Ascending aorta (tissue), 2 donors: Measurements from ENCODE around the gene CAMSAP1. TPM values are rescaled to one million over a fixed set of nuclear protein-coding genes. Genes with fewer than 3 reads are reported as not detected.

Source experiments
- DNase-seq, 2 donors: peaks; one replicate each; pipeline ENCODE4 v3.0.0-alpha.2; 2019; ENCODE audit warnings: low spot score in 2 of 2
- H3K27ac ChIP-seq, 2 donors: fragments of 200-600 bp; sonication (generic); one replicate each; pipeline ENCODE4 v1.5.1; 2016 to 2017; ENCODE audit warnings: mild to moderate bottlenecking in 1 of 2
- H3K27me3 ChIP-seq: fragments of 200-600 bp; sonication (generic); one replicate; pipeline ENCODE4 v1.5.1; 2017
- H3K36me3 ChIP-seq, 2 donors: fragments of 200-600 bp; sonication (generic); one replicate each; pipeline ENCODE4 v1.5.1; 2016
- H3K4me1 ChIP-seq, 2 donors: fragments of 200-600 bp; sonication (generic); one replicate each; pipeline ENCODE4 v1.5.1; 2016 to 2017; ENCODE audit warnings: mild to moderate bottlenecking in 1 of 2
- H3K4me3 ChIP-seq, 2 donors: fragments of 200-600 bp; sonication (generic); one replicate each; pipeline ENCODE4 v1.5.1; 2016 to 2017; ENCODE audit warnings: mild to moderate bottlenecking in 1 of 2
- H3K9me3 ChIP-seq, 2 donors: fragments of 200-600 bp; sonication (generic); one replicate each; pipeline ENCODE4 v1.5.1; 2016
- intact Hi-C: fragments of 100-400 bp; cut with DNase I; formaldehyde crosslinking; loops from one replicate; pipeline ENCODE4 v1.15.1; 2023
- total RNA-seq: library from RNA; depleted of rRNA; stranded (reverse); fragments of >200 nt; gene quantifications from one replicate; pipeline ENCODE4 v1.1.0, GENCODE V29; 2016
- TF ChIP-seq, protein P1 (sequence below), 3 experiments: fragments of 200-600 bp in 2 of 3; fragments of 450-650 bp in 1 of 3; sonication (generic) in 2 of 3; IDR thresholded peaks; one replicate each; pipeline ENCODE4 v1.5.1; 2016 to 2019; ENCODE audit warnings: antibody characterized with exemption in 3 of 3, mild to moderate bottlenecking in 1 of 3, moderate library complexity in 1 of 3

Gene CAMSAP1
- total RNA-seq, 1 donor from 2014 or later, result 10.1 TPM

DNA sequence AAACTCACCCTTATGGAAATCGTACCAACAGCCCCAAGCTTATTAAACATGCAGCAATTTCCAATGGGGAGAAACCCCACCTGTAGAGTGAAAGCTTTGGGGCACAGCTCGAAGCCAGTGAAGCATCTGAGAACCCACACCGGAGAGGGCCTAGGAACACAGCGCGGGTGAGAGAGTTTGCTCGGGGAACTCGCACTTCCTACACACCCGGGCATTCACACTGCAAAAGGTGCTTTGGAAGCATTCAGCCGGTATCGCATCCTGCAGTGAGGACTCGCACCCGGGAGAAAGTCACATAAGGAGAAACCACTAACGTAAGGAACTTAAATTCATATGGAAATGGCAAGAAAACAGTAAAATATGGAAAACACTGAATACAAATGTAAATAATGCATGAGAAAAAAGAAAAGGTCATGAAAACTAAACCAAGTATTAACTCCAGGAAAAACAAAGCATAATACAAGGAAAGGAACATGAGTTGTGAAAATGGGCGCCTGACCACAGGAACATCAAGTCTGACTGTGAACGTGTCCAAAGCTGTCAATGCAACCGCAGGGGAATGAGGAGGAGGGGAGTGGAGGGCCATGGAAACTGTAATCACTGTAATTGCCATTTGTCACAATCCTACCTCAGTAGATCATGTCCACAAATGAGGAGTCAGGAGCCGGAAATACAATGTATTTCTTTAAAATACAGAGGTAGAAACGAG is 28.7 kb downstream of the CAMSAP1 start:
- intact Hi-C loops, result no loop called here

DNA sequence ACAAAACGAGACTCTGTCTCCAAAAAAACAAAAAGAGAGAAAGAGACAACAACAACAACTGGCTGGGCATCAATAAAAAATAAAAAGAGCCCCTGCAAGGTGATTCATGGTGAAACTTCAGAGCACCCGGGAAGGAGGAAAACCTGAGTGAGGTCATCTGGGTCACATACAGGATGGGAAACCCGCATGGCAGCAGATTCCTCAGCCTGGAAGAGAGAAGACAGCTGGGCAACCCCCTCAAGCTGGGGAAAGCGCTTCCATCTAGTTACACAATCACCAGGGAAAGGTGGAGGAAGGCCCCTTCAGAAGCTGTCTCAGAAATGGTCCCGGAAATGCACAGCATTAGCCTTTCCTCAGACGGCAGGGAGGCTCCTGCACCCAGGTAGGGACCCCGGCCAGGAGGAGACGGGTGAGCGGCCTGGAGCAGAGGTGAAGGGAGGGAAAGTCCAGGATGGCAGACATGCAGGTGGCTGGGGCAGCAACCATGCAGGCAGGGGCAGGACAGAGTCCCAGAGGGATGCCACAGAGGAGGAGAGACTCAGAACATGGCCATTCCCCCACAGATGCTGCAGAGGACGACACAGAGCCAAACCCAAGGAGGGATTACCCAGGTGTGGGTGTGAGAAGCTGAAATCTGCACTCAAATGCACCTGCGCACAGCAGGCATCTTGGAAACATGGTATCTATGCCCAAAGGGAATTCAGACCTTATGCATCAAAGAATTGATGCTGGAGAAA is 29.4 kb downstream of the CAMSAP1 start:
- Histone ChIP-seq H3K4me3 (no peak overlapping the region), H3K9me3 (no peaks in the 10 kb centered on the region), H3K36me3 (peaks cover 0 to 8% of the 10 kb centered on the region in 2 donors), H3K27ac (no peak overlapping the region), H3K27me3 (no peaks in the 10 kb centered on the region), H3K4me1 (no peaks in the 10 kb centered on the region)
- intact Hi-C loops, result no loop called here
- TF ChIP-seq, protein P1, sequence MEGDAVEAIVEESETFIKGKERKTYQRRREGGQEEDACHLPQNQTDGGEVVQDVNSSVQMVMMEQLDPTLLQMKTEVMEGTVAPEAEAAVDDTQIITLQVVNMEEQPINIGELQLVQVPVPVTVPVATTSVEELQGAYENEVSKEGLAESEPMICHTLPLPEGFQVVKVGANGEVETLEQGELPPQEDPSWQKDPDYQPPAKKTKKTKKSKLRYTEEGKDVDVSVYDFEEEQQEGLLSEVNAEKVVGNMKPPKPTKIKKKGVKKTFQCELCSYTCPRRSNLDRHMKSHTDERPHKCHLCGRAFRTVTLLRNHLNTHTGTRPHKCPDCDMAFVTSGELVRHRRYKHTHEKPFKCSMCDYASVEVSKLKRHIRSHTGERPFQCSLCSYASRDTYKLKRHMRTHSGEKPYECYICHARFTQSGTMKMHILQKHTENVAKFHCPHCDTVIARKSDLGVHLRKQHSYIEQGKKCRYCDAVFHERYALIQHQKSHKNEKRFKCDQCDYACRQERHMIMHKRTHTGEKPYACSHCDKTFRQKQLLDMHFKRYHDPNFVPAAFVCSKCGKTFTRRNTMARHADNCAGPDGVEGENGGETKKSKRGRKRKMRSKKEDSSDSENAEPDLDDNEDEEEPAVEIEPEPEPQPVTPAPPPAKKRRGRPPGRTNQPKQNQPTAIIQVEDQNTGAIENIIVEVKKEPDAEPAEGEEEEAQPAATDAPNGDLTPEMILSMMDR (IDR thresholded peaks at IDR 0.05), result no peak
- DNase-seq, result no peak

More for the DNA sequence above, 28.7 kb downstream of the CAMSAP1 start:
- Histone ChIP-seq H3K4me1 (no peaks in the 10 kb centered on the region), H3K9me3 (no peaks in the 10 kb centered on the region), H3K27me3 (no peaks in the 10 kb centered on the region), H3K4me3 (no peak overlapping the region), H3K27ac (no peak overlapping the region), H3K36me3 (peaks cover 0 to 8% of the 10 kb centered on the region in 2 donors)
- no peak for DNase-seq
- TF ChIP-seq, protein P1 (IDR thresholded peaks at IDR 0.05), result no peak

DNA sequence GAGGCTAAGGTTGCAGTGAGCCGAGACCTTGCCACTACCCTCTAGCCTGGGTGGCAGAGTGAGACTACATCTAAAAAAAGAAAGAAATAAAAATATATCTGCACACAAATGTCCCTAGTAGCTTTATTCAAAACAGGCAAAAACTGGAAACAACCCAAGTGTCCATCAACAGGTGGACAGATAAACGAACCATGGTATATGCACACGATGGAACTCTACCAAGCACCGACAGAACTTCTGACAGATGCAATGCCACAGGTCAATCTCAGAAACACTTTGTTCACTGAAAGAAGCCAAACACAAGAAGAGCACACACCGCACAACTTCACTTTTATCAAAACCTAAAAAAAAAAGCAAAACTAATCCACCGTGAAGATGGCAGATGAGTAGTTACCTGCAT is 30.4 kb downstream of the CAMSAP1 start:
- no peak for DNase-seq
- intact Hi-C loops, result no loop called here
- H3K36me3 ChIP-seq, result peaks cover 0 to 6% of the 10 kb centered on the region in 2 donors
- TF ChIP-seq, protein P1 (IDR thresholded peaks at IDR 0.05), result no peak
- H3K27me3 ChIP-seq, result no peaks in the 10 kb centered on the region
- no peaks in the 10 kb centered on the region for H3K4me1 ChIP-seq
- H3K4me3 ChIP-seq, result no peak overlapping the region
- H3K9me3 ChIP-seq, result no peaks in the 10 kb centered on the region
- H3K27ac ChIP-seq, result no peak overlapping the region

DNA sequence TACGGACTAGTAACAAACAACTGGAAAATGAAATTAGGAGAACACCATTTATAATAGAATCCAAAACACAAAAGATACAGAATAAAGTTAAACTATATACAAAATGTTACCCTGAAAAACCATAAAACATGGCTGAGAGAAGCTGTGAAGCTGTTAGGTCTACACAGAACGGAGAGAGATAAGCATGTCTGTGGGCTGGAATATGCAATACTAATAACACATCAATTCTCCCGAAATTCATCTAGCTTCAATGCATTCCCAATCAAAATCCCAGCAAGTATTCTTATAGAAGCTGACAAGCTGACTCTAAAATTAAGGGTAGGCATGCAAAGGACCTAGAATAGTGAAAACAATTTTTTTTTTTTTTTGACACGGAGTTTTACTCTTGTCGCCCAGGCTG is 32.5 kb downstream of the CAMSAP1 start:
- no peaks in the 10 kb centered on the region for H3K4me1 ChIP-seq
- H3K4me3 ChIP-seq, result no peak overlapping the region
- no peaks in the 10 kb centered on the region for H3K27me3 ChIP-seq
- DNase-seq, result no peak
- intact Hi-C loops, result no loop called here
- no peaks in the 10 kb centered on the region for H3K9me3 ChIP-seq
- H3K36me3 ChIP-seq, result no peaks in the 10 kb centered on the region
- H3K27ac ChIP-seq, result no peak overlapping the region
- TF ChIP-seq, protein P1 (IDR thresholded peaks at IDR 0.05), result no peak

DNA sequence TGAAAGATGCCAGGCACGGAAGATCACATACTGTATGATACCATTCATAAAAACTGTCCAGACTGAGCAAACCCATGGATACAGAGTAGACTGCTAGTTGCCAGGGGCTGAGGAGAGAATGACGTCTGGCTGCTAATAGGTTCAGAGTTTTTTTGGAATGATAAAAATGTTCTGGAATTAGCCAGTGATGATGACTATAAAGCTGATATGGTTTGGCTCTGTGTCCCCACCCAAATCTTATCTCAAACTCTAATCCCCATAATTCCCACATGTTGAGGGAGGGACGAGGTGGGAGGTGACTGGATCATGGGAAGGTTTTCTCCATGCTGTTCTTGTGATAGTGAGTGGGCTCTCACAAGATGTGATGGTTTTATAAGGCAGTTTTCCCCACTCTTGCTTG is 37.4 kb downstream of the CAMSAP1 start:
- no peak for DNase-seq
- Histone ChIP-seq H3K27me3 (no peaks in the 10 kb centered on the region), H3K9me3 (no peaks in the 10 kb centered on the region), H3K27ac (no peak overlapping the region), H3K36me3 (no peaks in the 10 kb centered on the region), H3K4me3 (no peak overlapping the region), H3K4me1 (no peaks in the 10 kb centered on the region)
- intact Hi-C loops, result no loop called here
- TF ChIP-seq, protein P1 (IDR thresholded peaks at IDR 0.05), result no peak
